AG04449 (cell line): ENCODE data around the gene GPC2.
A peak's percentile ranks its signal among the peaks of the same experiment; 100 is the strongest.
"Not testable (repeated sequence)": the region's sequence is repeated elsewhere in the genome, so short reads cannot be mapped to it uniquely, and the experiment has no call there.

Experiments
- CTCF ChIA-PET: fragments of 350-600 bp; formaldehyde crosslinking; extraction: SDS; loops from one replicate; lab custom pipeline; 2021; ENCODE audit warnings: antibody characterized with exemption; lab: Yijun Ruan, JAX
- POLR2A ChIA-PET: fragments of 400-600, 350-600 bp; formaldehyde crosslinking; extraction: SDS; loops from one replicate; lab custom pipeline; 2020; ENCODE audit warnings: antibody characterized with exemption, inconsistent platforms; lab: Yijun Ruan, JAX
- DNase-seq: peaks from one replicate; pipeline ENCODE4 v3.0.0-alpha.2; 2010; ENCODE audit warnings: low read depth, low spot score
- H3K4me3 ChIP-seq: 2 replicates; pipeline ENCODE4 v1.5.1; 2011; ENCODE audit warnings: low read depth, mild to moderate bottlenecking, control low read depth, low read length
- CTCF ChIP-seq: IDR thresholded peaks from one replicate; pipeline ENCODE4 v1.5.1; 2011; ENCODE audit warnings: mild to moderate bottlenecking, moderate library complexity, low read length, control low read depth, inconsistent platforms; ENCODE audit not compliant: insufficient read depth; ENCODE audit errors: missing control alignments

Gene GPC2

DNA sequence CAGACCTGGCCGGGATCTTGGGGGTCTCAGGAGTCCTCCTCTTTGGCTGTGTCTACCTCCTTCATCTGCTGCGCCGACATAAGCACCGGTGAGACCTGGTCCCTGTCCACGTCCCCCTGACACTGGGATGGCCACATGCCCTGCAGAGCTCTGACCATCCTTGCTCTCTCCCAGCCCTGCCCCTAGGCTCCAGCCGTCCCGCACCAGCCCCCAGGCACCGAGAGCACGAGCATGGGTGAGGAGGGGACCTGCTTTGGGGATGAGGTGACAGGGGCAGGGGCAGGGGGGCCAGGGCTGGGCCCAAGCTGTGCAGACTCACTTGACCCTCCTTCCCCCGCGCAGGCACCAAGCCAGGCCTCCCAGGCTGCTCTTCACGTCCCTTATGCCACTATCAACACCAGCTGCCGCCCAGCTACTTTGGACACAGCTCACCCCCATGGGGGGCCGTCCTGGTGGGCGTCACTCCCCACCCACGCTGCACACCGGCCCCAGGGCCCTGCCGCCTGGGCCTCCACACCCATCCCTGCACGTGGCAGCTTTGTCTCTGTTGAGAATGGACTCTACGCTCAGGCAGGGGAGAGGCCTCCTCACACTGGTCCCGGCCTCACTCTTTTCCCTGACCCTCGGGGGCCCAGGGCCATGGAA is 43.5 kb upstream of the GPC2 start:
- CTCF ChIA-PET: interaction anchor here (1.1 to 17.7 kb wide), 3 partner anchors 11 to 125 kb away, joined by 3 to 298 read pairs (median 3); no protein-coding TSS in a partner anchor
- H3K4me3 ChIP-seq: no peak overlapping the region
- TF ChIP-seq CTCF: no peak
- DNase-seq: no peak
- POLR2A ChIA-PET: no interaction called here

DNA sequence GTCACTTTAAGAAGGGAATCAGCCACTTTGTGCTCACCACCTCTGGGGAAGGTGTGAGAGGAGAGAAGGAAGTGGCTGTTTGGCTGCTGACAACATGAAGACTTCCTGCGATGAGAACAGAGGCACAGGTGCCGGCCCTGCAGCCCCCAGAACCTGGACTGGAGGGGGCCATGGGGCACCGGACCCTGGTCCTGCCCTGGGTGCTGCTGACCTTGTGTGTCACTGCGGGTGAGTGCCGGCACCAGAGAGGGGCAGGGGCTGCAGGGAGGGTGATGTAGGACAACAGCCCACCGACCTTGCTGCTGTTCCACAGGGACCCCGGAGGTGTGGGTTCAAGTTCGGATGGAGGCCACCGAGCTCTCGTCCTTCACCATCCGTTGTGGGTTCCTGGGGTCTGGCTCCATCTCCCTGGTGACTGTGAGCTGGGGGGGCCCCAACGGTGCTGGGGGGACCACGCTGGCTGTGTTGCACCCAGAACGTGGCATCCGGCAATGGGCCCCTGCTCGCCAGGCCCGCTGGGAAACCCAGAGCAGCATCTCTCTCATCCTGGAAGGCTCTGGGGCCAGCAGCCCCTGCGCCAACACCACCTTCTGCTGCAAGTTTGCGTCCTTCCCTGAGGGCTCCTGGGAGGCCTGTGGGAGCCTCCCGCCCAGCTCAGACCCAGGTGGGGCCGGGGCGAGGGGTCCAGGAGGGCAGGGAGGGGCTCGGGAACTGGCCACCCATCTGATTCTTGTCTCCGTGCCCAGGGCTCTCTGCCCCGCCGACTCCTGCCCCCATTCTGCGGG is 42.8 kb upstream of the GPC2 start, which contains the start of gene PVRIG:
Gene PVRIG, plus strand, starts transcription at position 149 of the 785 bp plus-strand sequence. Its CDS starts 22 bp downstream, at position 171.
- H3K4me3 ChIP-seq, DNase-seq, POLR2A ChIA-PET: not testable (repeated sequence)
- CTCF ChIA-PET: interaction anchor here (1.1 to 17.7 kb wide), 3 partner anchors 8 to 87 kb away, joined by 3 to 298 read pairs (median 4); no protein-coding TSS in a partner anchor

GRCh38 chr7:100219271-100219737 is 42.1 kb upstream of the GPC2 start:
- H3K4me3 ChIP-seq: no peak overlapping the region
- no peak for DNase-seq
- ChIA-PET POLR2A (no interaction called here), CTCF (interaction anchor here (1.1 to 17.7 kb wide), 5 partner anchors 9 to 127 kb away, joined by 3 to 298 read pairs (median 4); no protein-coding TSS in a partner anchor)
- TF ChIP-seq CTCF: no peak

DNA sequence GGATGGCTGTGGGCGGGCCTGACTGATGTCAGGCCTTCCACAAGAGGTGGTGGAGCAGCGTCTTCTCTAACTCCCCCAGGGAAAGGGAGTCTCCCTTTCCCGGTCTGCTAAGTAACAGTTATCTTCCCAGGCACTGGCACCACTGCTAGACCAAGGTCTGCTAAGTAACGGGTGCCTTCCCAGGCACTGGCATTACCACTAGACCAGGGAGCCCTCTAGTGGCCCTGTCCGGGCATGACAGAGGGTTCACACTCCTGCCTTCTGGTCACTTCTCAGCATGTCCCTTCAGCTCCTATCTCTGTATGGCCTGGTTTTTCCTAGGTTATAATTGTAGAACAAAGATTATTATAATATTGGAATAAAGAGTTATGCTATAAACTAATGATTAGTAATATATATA is 40.8 kb upstream of the GPC2 start:
- ChIA-PET CTCF (interaction anchor here (0.7 to 17.7 kb wide), 23 partner anchors 10 to 488 kb away, joined by 3 to 298 read pairs (median 4); partner anchors contain the start of genes GAL3ST4 and POP7), POLR2A (interaction anchor here (0.9 kb wide), 1 partner anchor 210 kb away, joined by 3 read pairs; the partner anchor contains the start of gene ZCWPW1)
- H3K4me3 ChIP-seq, DNase-seq: not testable (repeated sequence)
- peak; percentile 48 for TF ChIP-seq CTCF

DNA sequence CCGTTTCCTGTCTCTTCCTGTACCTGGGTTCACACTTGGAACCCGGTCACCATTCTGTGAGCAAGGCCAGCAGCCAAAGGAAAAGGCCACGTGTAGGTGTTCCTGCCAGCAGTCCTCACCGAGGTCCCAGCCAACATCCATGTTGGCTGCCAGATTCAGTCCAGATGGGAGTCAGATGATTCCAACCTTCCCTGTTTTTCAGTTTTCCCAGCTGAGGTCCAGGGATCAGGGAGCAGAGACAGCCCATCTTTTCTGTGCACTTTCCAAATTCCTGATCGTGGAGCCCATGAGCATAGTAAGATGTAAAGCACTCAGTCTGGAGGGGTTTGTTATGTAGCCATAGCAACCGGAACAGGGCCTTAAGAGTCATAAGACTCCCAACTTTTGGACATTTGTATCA is 38.7 kb upstream of the GPC2 start:
- no peak overlapping the region for H3K4me3 ChIP-seq
- POLR2A ChIA-PET: no interaction called here
- CTCF ChIA-PET: interaction anchor here (0.9 to 17.7 kb wide), 5 partner anchors 16 to 82 kb away, joined by 3 to 298 read pairs (median 6); no protein-coding TSS in a partner anchor
- TF ChIP-seq CTCF: no peak
- DNase-seq: no peak

GRCh38 chr7:100214356-100214755 is 37.2 kb upstream of the GPC2 start:
- POLR2A ChIA-PET: not testable (repeated sequence)

GRCh38 chr7:100213672-100214071 is 36.5 kb upstream of the GPC2 start:
- ChIA-PET POLR2A (no interaction called here), CTCF (interaction anchor here (17.7 kb wide), 1 partner anchor 80 kb away, joined by 298 read pairs; no protein-coding TSS in a partner anchor)
- no peak for DNase-seq
- no peak overlapping the region for H3K4me3 ChIP-seq
- TF ChIP-seq CTCF: no peak

More at GRCh38 chr7:100214356-100214755, 37.2 kb upstream of the GPC2 start:
- not testable (repeated sequence) for H3K4me3 ChIP-seq, DNase-seq
- CTCF ChIA-PET: interaction anchor here (17.7 kb wide), 1 partner anchor 81 kb away, joined by 298 read pairs; no protein-coding TSS in a partner anchor
